HG03175 (cell line): ENCODE data around the gene OSBPL2.

Experiments
- ATAC-seq: cut with Tn5 transposase; IDR thresholded peaks from one replicate; pipeline ENCODE4 v1.9.1; 2021; ENCODE audit warnings: mild to moderate bottlenecking, moderate library complexity; ENCODE audit not compliant: unreplicated experiment

The OSBPL2 gene

GRCh38 chr20:62248890-62249560 lies 10.7 kb downstream of the OSBPL2 start:
- no peak for ATAC-seq

GRCh38 chr20:62252342-62252966 lies 14.1 kb downstream of the OSBPL2 start:
- no peak for ATAC-seq

GRCh38 chr20:62253398-62253797 lies 15.1 kb downstream of the OSBPL2 start:
- no peak for ATAC-seq

GRCh38 chr20:62254021-62254724 lies 15.9 kb downstream of the OSBPL2 start:
- no peak for ATAC-seq

GRCh38 chr20:62255976-62256375 lies 17.7 kb downstream of the OSBPL2 start:
- no peak for ATAC-seq

- no peak for ATAC-seq
These were observed 20.4 kb downstream of the OSBPL2 start for GRCh38 chr20:62258499-62259293.

GRCh38 chr20:62259294-62259565 lies 20.9 kb downstream of the OSBPL2 start:
- ATAC-seq: no peak

- ATAC-seq: no peak
These were observed 23.7 kb downstream of the OSBPL2 start for GRCh38 chr20:62262064-62262463.

- no peak for ATAC-seq
These were observed 25.1 kb downstream of the OSBPL2 start for GRCh38 chr20:62263396-62263795.

- ATAC-seq: no peak
These were observed 27.0 kb downstream of the OSBPL2 start for GRCh38 chr20:62265365-62265764.

- ATAC-seq: no peak
These were observed 28.0 kb downstream of the OSBPL2 start for GRCh38 chr20:62266340-62266739.

GRCh38 chr20:62266851-62267250 lies 28.5 kb downstream of the OSBPL2 start:
- ATAC-seq: no peak

GRCh38 chr20:62267543-62267942 lies 29.2 kb downstream of the OSBPL2 start:
- no peak for ATAC-seq

- ATAC-seq: no peak
These were observed 30.0 kb downstream of the OSBPL2 start for GRCh38 chr20:62268228-62268900.

GRCh38 chr20:62269378-62269777 lies 31.1 kb downstream of the OSBPL2 start:
- ATAC-seq: no peak

GRCh38 chr20:62269871-62270270 lies 31.6 kb downstream of the OSBPL2 start:
- ATAC-seq: no peak

GRCh38 chr20:62272200-62272599 lies 33.9 kb downstream of the OSBPL2 start:
- ATAC-seq: no peak

GRCh38 chr20:62273416-62273815 lies 35.1 kb downstream of the OSBPL2 start:
- ATAC-seq: no peak

- no peak for ATAC-seq
These were observed 36.1 kb downstream of the OSBPL2 start for GRCh38 chr20:62274332-62274950.

- no peak for ATAC-seq
These were observed 36.9 kb downstream of the OSBPL2 start for GRCh38 chr20:62275219-62275618.

- no peak for ATAC-seq
These were observed 38.1 kb downstream of the OSBPL2 start for GRCh38 chr20:62276439-62276838.
